ENCODE data around the gene CYREN. TPM values are rescaled to one million over a fixed set of nuclear protein-coding genes. Genes with fewer than 3 reads are reported as not detected.

The CYREN gene
- total RNA-seq, 1 donor from 2014 or later: 39.6 TPM

- Histone ChIP-seq H3K36me3 (peaks cover 85% of the 10 kb centered on the region), H3K27ac (no peak overlapping the region), H3K9me3 (peaks cover 19% of the 10 kb centered on the region), H3K4me1 (no peaks in the 10 kb centered on the region), H3K27me3 (ENCODE audit: low read depth) (no peaks in the 10 kb centered on the region), H3K4me3 (no peak overlapping the region)
- DNase-seq: no peak
- TF ChIP-seq, protein P1, sequence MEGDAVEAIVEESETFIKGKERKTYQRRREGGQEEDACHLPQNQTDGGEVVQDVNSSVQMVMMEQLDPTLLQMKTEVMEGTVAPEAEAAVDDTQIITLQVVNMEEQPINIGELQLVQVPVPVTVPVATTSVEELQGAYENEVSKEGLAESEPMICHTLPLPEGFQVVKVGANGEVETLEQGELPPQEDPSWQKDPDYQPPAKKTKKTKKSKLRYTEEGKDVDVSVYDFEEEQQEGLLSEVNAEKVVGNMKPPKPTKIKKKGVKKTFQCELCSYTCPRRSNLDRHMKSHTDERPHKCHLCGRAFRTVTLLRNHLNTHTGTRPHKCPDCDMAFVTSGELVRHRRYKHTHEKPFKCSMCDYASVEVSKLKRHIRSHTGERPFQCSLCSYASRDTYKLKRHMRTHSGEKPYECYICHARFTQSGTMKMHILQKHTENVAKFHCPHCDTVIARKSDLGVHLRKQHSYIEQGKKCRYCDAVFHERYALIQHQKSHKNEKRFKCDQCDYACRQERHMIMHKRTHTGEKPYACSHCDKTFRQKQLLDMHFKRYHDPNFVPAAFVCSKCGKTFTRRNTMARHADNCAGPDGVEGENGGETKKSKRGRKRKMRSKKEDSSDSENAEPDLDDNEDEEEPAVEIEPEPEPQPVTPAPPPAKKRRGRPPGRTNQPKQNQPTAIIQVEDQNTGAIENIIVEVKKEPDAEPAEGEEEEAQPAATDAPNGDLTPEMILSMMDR (IDR thresholded peaks at IDR 0.05): no peak
- intact Hi-C loops (cut with DNase I): no loop called here
- no peak for ATAC-seq
These were observed 15.2 kb upstream of the CYREN start for GRCh38 chr7:135185471-135186260.

DNA sequence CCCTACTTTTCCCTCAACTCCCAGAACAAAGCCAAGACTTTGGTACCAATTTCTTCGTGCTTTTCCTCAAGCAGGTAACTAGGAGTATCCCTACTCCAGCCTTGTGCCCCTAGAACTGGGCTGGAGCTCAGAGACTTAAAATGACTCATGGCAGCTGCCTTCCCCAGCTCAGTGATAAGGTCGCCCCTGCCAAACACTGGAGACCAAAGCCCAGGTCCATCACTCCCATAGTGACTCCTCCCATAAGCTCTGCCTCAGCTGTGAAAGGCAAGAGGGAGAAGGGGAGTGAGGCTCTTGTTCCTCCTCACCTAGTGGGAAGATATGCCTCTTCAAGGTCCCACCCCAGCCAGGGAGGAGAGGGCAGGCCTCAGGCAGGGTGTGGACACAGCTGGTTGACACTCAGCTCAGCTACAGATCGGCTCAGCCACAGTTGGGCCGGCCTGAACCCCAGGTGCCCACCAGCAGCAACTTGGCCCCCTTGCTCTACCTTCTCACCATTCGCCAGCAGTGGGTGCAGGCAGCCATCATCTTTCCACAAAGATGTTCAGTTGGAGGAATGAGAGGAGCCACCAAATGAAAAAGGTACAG lies 13.8 kb upstream of the CYREN start:
- Histone ChIP-seq H3K27me3 (ENCODE audit: low read depth) (no peaks in the 10 kb centered on the region), H3K27ac (no peak overlapping the region), H3K4me3 (no peak overlapping the region), H3K4me1 (no peaks in the 10 kb centered on the region), H3K9me3 (peaks cover 32% of the 10 kb centered on the region), H3K36me3 (peaks cover 78% of the 10 kb centered on the region)
- TF ChIP-seq, protein P1 (IDR thresholded peaks at IDR 0.05): no peak
- ATAC-seq: no peak
- intact Hi-C loops (cut with DNase I): no loop called here
- no peak for DNase-seq

DNA sequence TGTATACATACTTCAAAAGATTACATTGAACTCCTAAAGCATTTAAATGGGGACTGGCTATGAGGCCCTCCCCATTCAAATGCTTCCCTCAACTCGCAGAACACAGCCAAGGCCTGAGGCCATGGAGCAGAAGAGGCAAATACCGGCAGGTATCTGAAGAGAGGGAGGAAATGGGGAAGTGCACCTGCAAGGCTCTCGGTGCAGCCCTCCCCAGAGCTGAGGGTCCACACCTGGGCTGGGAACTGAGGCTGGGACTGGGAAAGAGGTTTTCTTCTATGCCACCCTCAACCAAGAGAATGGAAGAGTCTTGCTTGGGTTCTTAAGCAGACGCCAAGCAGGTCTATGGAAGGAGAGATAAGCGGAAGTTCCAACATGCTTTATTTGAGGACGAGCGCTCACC lies 13.0 kb upstream of the CYREN start:
- TF ChIP-seq, protein P1 (IDR thresholded peaks at IDR 0.05): no peak
- Histone ChIP-seq H3K36me3 (peaks cover 69% of the 10 kb centered on the region), H3K4me1 (no peaks in the 10 kb centered on the region), H3K27ac (no peak overlapping the region), H3K9me3 (peaks cover 32% of the 10 kb centered on the region), H3K4me3 (no peak overlapping the region), H3K27me3 (ENCODE audit: low read depth) (no peaks in the 10 kb centered on the region)
- intact Hi-C loops (cut with DNase I): no loop called here
- ATAC-seq: no peak
- DNase-seq: no peak

GRCh38 chr7:135181929-135182678 lies 11.6 kb upstream of the CYREN start:
- H3K36me3 ChIP-seq: peaks cover 55% of the 10 kb centered on the region
- TF ChIP-seq, protein P1 (IDR thresholded peaks at IDR 0.05): no peak
- peaks cover 32% of the 10 kb centered on the region for H3K9me3 ChIP-seq
- H3K4me3 ChIP-seq: no peak overlapping the region
- H3K4me1 ChIP-seq: no peaks in the 10 kb centered on the region
- DNase-seq (no peak), ATAC-seq (no peak)
- no peaks in the 10 kb centered on the region for H3K27me3 ChIP-seq (ENCODE audit: low read depth)
- intact Hi-C loops (cut with DNase I): no loop called here
- H3K27ac ChIP-seq: no peak overlapping the region

DNA sequence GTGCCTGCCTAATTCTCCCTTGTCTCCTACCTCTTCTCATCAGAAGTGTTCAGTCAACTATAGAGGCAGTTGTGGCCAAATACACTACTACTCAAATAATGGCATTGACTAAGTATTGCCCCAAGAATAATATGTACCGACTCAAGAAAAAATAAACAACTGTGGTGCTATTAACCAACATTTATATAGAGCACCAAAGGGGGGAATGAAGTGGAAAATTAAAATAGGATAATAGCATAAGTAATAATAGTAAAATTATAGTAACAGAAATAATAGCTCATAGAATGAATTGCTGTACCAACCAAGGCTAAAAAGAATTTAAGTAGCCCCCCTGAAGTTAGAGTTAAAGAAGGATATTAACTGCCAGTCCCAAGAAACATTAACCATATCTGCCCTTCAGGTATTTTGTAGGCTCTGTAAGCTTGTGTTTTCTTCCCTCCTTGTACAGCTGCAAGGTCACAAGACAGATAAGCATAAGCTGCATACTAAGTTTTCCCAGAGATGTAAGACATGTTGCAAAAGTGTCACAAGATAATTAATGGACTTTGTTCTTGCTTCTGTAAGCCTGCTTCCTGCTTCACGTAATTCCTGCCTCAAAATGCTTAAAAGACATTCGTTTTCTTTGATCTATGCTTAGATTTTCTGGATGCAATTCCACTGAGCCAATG lies 10.9 kb upstream of the CYREN start:
- no peak overlapping the region for H3K27ac ChIP-seq
- peaks cover 48% of the 10 kb centered on the region for H3K36me3 ChIP-seq
- TF ChIP-seq, protein P1 (IDR thresholded peaks at IDR 0.05): no peak
- ATAC-seq (no peak), DNase-seq (no peak)
- H3K27me3 ChIP-seq (ENCODE audit: low read depth): no peaks in the 10 kb centered on the region
- no peak overlapping the region for H3K4me3 ChIP-seq
- H3K4me1 ChIP-seq: no peaks in the 10 kb centered on the region
- H3K9me3 ChIP-seq: peaks cover 32% of the 10 kb centered on the region
- intact Hi-C loops (cut with DNase I): no loop called here

All from lower lobe of right lung (tissue), 2 donors.